Stimulated activated CD4-positive, alpha-beta T cell treated with anti-CD3 and anti-CD28 coated beads, Interleukin-15, amount 100 ng/mL, for 24 hours (primary cell): ENCODE data around the gene MRC2.

ENCODE experiments used
- DNase-seq: peaks from one replicate; pipeline ENCODE4 v3.0.0-alpha.2; 2020

The MRC2 gene

GRCh38 chr17:62727916-62728672 is 100.6 kb downstream of the MRC2 start:
- no peak for DNase-seq

- DNase-seq, result no peak
These were observed 104.7 kb downstream of the MRC2 start for GRCh38 chr17:62732125-62732524.

GRCh38 chr17:62735044-62735651 is 107.7 kb downstream of the MRC2 start:
- DNase-seq, result no peak

GRCh38 chr17:62737513-62737912 is 110.0 kb downstream of the MRC2 start:
- DNase-seq, result peak; percentile 69

- no peak for DNase-seq
These were observed 110.8 kb downstream of the MRC2 start for GRCh38 chr17:62738281-62738680.

- no peak for DNase-seq
These were observed 112.3 kb downstream of the MRC2 start for GRCh38 chr17:62739645-62740388.

GRCh38 chr17:62741290-62741689 is 113.8 kb downstream of the MRC2 start:
- no peak for DNase-seq
